Measurements from ENCODE around the gene NPIPA5.
"Not testable (repeated sequence)": the region's sequence is repeated elsewhere in the genome, so short reads cannot be mapped to it uniquely, and the experiment has no call there.

Gene NPIPA5

DNA sequence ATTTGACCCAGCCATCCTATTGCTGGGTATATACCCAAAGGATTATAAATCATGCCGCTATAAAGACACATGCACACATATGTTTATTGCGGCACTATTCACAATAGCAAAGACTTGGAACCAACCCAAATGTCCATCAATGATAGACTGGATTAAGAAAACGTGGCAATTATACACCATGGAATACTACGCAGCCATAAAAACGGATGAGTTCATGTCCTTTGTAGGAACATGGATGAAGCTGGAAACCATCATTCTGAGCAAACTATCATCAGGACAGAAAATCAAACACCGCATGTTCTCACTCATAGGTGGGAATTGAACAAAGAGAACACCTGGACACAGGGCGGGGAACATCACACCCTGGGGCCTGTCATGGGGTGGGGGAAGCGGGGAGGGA, 14.9 kb upstream of the NPIPA5 start:
- not testable (repeated sequence) for DNase-seq (ENCODE audit: low read depth, low spot score)

DNA sequence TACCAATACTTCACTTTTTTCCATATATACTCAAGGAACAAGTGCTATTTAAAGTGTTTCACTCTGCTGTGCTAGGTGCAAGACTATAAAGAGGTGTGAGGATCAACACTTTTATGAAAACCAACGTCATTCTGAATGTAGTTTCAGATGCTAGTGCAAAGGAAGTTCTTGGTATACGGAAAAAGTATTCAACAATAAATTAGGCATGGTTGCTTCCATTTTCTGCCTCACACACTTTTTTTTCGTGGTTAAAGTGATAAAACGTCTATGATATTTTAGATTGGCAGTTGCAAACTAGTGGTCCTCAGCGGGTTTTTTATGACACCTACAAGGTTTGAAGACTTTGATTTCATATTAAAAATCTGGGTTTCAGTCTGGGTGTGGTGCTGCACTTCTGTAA, 11.8 kb upstream of the NPIPA5 start:
- DNase-seq (ENCODE audit: low read depth, low spot score): not testable (repeated sequence)

DNA sequence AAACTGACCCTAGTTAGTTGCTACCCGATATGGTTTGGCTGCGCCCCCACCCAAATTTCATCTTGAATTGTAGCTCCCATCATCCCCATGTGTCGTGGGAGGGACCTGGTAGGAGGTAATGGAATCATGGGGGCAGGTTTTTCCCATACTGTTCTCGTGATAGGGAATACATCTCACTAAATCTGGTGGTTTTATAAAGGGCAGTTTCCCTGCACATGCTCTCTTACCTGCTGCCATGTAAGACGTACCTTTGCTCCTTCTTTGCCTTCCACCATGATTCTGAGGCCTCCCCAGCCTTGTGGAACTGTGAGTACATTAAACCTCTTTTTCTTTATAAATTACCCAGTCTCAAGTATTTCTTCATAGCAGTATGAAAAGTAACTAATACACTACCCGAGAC, 10.0 kb upstream of the NPIPA5 start:
- DNase-seq (ENCODE audit: low read depth, low spot score): not testable (repeated sequence)

DNA sequence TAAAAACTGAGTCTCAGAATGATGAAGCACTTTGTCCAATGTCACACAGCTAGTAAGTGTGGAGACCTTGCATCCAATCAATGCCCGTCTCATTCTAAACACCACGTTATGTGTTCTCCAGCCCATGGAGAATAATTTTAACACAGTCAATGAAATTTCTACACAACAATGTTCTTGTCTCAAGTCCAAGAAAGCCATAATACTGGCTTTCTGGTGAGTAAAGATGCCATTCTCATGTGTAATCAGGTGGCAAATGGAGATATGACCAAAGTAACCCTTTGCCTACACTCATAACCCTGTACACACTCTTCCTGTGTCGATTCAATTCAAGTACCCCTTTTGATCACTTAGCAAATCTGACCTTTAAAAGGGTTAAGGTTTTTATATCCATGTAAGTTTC, 4.7 kb upstream of the NPIPA5 start:
- not testable (repeated sequence) for DNase-seq (ENCODE audit: low read depth, low spot score)

DNA sequence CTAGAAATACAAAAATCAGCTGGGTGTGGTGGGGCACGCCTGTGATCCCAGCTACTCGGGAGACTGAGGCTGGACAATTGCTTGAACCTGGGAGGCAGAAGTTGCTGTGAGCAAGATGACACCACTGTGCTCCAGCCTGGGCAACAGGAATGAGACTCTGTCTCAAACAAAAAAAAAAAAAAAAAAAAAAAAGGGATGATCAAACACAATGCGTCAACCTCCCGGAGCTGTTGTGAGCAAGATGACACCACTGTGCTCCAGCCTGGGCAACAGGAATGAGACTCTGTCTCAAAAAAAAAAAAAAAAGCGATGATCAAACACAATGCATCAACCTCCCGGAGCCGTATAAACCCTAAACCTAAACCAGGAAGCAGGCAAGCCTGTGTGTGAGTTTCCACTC, 20.6 kb downstream of the NPIPA5 start:
- not testable (repeated sequence) for DNase-seq (ENCODE audit: low read depth, low spot score)

DNA sequence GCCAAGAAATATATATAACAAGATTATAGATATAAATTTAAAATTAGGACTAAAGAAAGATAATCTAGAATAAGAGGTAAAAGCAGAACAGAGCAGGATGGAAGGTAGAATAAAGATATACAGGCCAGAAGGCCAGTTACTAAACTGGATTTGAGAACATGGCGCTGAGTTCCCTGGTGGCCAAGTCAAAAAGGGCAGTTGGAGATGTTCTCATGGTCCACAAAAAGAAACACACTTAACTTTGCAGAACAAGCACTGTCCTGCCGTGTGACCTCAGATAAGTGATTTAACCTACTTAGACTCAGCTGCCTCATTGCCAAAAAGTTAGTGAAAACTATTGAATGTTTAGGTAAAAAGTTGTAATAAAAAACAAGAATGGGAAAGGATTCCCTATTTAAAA, 23.2 kb downstream of the NPIPA5 start:
- not testable (repeated sequence) for DNase-seq (ENCODE audit: low read depth, low spot score)

DNA sequence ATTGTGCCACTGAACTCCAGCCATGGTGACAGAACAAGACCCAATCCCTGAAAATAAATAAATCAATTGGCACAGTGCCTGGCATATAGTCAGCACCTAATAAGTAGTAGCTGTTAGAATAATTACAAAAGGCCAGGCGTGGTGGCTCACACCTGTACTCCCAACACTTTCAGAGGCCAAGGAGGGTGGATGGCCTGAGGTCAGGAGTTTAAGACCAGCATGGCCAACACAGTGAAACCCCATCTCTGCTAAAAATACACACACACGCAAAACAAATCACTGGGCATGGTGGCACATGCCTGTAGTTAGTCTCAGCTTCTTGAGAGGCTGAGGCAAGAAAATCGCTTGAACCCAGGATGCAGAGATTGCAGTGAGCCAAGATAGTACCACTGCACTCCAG, 25.2 kb downstream of the NPIPA5 start:
- DNase-seq (ENCODE audit: low read depth, low spot score): not testable (repeated sequence)

DNA sequence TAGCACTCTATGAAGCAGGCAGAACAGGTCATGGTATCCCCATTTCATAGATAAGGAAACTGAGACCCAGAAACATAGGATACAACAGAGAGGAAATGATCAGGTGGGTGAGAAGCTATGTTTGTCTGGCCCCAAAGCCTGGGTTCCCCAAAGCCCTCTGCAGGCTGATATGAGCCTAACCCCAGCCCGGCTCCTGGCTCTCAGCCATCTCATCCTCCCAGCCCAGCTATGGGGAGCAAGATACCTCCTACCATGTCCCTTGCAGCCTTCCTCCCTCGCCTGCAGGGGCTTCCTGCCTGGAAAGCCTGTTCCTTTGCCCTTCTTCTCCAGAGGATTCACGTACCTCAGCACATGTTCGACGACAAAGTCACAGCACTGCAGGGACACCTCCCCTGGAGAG, 26.3 kb downstream of the NPIPA5 start:
- not testable (repeated sequence) for DNase-seq (ENCODE audit: low read depth, low spot score)

DNA sequence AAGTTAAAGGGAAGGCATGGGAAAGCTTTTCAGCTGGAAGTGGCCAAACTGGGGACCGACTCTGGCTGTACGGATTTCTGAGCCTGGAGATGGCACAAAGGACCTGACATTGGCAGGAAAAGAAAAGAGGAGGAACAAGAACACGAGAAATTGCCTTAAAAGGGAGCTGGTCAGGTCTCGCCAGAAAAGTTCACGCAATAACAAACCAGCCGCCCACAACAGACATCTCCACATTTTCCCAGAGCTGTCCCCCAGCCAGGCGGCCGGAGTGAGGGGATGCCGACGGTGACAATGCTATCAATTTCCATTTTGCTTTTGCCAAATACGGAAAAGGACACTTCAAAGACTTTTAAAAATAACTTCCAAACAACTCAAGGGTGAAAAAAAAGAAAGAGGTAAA, 26.8 kb downstream of the NPIPA5 start:
- DNase-seq (ENCODE audit: low read depth, low spot score): not testable (repeated sequence)

DNA sequence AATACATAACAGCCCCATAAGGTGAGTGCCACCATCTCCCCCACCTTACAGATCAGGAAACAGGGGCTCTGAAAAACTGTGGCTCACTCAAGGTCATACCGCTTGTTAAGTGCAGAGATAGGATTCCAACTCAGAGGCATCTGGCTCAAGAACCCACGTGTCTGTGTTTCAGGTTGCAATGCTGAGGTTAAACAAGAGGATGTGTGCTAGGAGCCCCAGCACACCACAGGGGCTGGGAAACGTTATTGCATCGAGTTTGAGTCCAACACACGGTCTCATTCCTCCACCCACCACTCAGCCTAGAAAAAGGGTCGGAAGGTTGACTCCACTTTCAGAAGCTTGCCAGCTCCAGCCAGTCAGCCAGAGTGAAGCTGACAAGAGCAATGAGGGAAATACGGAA, 29.4 kb downstream of the NPIPA5 start:
- not testable (repeated sequence) for DNase-seq (ENCODE audit: low read depth, low spot score)

DNA sequence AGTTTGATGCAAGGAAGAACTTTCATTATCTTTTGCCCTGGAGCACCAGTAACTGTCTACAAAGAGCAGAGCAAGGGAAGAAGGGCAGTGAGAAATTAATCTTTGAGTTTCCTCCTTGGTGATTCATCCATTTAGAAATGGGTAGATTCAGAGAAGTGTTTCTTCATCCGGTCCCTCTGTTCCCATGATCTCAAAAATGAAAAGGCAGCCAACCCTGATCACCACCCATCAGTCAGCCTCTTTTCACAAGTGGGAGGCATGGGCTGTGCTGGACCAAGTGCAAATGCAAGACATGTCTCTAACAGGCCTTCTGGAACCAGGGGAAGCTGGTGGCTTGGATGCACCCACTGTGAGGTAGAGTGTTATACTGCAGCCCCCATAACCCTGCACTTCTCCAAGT, 35.8 kb downstream of the NPIPA5 start:
- not testable (repeated sequence) for DNase-seq (ENCODE audit: low read depth, low spot score)

DNA sequence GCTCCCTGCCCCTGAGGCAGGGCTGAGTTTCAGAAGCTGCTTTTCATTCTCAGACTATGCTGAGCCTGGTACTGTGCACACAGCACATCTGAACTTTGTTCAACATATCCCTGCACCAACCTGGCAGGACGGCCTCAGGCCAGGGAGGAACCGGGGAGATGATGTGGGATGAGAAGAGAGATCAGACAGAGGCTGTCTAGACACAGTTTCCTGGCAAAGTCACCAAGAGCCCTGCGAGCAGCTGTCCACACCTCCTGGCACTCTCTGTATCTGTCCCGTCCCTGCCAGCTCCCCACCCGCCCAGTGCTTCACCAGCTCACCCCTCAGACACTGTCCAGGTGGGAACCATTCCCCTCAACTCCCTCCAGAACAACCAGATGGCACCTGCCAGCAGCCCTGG, 39.1 kb downstream of the NPIPA5 start:
- DNase-seq (ENCODE audit: low read depth, low spot score): not testable (repeated sequence)

DNA sequence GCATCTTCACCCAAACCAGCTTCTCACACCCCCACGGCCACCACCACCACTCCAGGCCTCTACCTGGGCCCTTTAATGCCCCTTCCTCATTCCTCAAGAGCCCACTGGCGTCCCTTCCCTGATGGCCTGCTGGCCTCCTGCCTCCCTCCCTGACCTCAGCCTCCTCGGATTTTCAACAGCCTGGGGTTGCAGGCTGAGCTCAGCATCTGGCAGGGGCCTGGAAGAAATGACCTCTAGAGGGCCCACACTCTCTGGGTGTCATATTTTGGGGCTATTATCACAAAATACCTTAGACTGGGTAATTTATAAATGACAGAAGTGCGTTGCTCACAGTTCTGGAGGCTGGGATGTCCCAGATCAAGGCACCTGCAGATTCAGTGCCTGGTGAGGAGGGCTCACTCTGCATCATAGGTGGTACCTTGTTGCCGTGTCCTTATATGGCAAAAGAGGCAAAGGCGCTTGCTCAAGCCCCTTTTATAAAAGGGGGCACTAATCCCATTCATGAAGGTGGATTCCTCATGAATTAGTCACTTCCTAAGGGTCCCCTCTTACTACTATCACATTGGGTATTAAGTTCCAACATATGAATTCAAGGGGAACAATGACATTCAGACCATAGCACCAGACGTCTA, 40.0 kb downstream of the NPIPA5 start:
- not testable (repeated sequence) for DNase-seq (ENCODE audit: low read depth, low spot score)

DNA sequence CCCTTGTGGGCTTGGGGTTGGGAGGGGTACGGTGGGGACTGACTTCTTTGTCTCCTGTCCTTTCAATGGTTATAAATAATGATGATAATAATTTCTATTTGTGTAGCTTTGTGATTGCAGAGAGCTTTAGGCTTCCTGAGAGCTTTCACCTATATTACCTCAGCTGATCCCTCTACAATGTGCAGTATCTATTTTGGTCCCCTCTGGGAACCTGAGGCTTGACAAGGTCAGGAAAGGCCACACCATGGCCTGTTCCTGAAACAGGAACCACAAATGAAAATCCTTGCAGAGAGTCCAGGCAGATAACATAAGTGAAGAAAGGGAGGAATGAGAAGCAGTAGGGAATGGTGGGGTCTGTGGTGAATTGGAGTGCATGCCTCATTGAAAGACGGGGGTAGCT, 42.5 kb downstream of the NPIPA5 start:
- DNase-seq (ENCODE audit: low read depth, low spot score): not testable (repeated sequence)

DNA sequence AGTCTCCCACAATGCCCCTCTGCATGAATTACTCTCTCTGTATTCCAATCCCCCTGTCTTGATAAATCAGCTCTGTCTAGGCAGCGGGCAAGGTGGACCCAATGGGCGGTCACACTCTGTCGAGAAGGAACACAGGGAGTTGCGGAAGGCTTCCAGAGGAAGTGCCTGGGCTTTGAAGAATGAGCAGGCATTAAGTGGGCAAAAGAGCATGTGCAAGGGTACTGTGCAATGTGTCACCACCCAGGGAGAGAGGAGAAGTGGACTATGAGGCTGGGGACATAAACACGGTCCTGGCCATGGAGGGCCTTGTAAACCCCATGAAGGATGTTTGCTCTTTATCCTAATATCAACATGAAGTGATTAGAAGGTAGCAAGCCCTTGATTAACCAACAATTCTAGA, 44.1 kb downstream of the NPIPA5 start:
- not testable (repeated sequence) for DNase-seq (ENCODE audit: low read depth, low spot score)

DNA sequence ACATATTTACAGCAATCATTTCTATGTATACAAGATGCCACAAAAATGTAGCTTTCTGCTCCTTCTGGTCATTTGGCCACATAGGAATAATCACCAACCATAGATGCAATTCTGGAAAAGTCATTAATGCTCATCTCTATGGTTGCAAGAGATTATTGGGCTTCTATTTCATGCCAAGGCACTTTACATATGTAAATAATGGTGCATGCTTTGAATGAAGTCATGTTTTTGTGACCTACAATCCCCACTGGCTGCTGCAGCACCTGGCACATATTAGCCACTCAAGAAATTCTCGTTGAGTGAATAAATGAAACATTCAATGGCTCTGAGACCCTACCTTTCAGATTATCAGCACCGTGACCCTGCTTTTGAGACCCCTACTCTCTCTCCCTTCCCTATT, 47.1 kb downstream of the NPIPA5 start:
- DNase-seq (ENCODE audit: low read depth, low spot score): not testable (repeated sequence)

DNA sequence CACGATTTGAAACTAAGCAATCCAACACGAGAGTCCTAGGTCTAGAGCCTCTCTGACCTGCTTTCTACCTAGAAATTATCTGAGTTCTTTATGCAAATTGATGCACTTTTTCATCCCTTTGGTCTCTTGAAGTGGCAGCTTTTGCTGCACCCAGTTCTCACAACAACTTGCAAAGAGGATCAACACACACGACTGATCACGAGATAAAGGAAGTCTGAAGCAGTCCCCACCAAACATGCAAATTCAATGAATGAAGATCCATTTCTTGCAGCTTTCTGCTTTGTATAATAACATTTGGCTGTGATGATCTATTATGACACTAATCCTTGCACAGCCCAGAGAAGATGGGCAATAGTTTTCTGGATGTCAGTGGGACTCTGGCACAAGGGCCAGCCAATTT, 53.1 kb downstream of the NPIPA5 start:
- not testable (repeated sequence) for DNase-seq (ENCODE audit: low read depth, low spot score)

DNA sequence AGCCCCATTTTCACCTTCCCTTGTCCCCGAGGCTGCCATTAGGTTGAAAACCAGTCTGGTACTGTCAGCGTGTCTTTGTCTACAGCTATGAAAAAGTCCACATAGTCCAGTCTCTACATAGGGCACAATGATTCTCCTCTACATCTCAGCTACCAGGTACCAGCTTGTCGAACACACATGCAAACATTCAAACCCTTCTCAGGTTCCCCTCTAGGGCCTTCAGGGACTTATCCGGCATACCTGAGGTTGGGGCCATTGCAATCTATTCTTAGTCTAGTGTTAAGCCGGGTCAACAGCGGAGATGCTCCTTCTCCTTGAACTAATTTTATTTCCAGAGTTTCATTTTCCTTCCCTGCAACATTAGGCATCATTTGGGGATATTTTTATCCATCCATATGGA, 54.7 kb downstream of the NPIPA5 start:
- DNase-seq (ENCODE audit: low read depth, low spot score): not testable (repeated sequence)

DNA sequence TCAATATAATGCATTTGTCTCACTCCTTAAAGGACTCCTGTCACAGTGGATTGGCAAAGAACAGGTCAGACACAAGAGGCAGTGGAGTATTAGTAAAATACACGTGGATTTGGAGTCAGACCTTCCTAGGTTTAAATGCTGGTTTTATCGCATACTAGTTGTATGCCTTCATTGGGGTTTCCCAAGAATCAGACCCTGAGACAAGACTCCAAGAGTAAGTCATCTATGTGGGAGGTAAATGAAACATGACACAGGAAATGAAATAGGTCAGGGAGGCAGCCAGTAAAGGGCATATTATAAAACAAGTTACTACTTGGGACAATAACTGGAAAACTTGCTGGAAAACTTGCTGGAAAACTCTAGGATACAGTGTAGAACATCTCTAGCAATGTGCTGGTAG, 56.9 kb downstream of the NPIPA5 start:
- not testable (repeated sequence) for DNase-seq (ENCODE audit: low read depth, low spot score)

DNA sequence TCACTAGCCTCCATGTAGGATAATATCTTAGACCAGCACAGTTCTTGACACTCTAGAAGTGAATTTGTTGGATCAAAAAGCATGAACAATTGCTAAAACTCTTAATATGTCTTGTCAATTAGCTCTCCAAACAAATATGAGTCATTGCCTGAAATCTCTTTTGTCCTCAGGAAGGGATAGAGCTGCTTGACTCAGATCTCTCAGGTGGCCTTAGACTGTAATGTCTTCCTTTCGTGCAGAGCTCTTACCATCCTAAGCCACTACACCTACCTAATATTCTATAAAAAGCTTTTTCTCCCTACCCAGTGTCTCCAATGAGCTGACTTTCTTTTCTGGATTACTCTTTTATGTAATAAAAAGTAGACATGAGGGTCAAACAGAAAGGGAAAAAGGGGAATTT, 63.5 kb downstream of the NPIPA5 start:
- not testable (repeated sequence) for DNase-seq (ENCODE audit: low read depth, low spot score)

Measured in ELF-1 (cell line).